Fibroblast of mammary gland (primary cell): ENCODE measurements around the gene SEMA3E.
A peak's percentile ranks its signal among the peaks of the same experiment; 100 is the strongest.

Experiments used
- DNase-seq: peaks from one replicate; pipeline ENCODE4 v3.0.0-alpha.2; 2010; ENCODE audit warnings: low read depth
- H3K4me3 ChIP-seq: 2 replicates; pipeline ENCODE4 v1.5.1; 2011; ENCODE audit warnings: low read depth, mild to moderate bottlenecking, low read length, moderate library complexity; ENCODE audit not compliant: control insufficient read depth
- CTCF ChIP-seq: conservative IDR thresholded peaks from 2 replicates; pipeline ENCODE4 v1.5.1; 2011; ENCODE audit warnings: low read depth, low read length, inconsistent platforms; ENCODE audit not compliant: control insufficient read depth, insufficient read depth

The SEMA3E gene

GRCh38 chr7:83484826-83485225 is 164.1 kb downstream of the SEMA3E start:
- DNase-seq, result no peak
- no peak overlapping the region for H3K4me3 ChIP-seq
- TF ChIP-seq CTCF, result no peak

- no peak for TF ChIP-seq CTCF
- no peak overlapping the region for H3K4me3 ChIP-seq
- DNase-seq, result no peak
Observed at GRCh38 chr7:83484266-83484665, 164.7 kb downstream of the SEMA3E start.

GRCh38 chr7:83478616-83479015 is 170.3 kb downstream of the SEMA3E start:
- no peak for DNase-seq
- no peak overlapping the region for H3K4me3 ChIP-seq
- TF ChIP-seq CTCF, result no peak

GRCh38 chr7:83476511-83477050 is 172.4 kb downstream of the SEMA3E start:
- no peak for TF ChIP-seq CTCF
- no peak overlapping the region for H3K4me3 ChIP-seq
- no peak for DNase-seq

GRCh38 chr7:83475420-83475819 is 173.5 kb downstream of the SEMA3E start:
- no peak overlapping the region for H3K4me3 ChIP-seq
- DNase-seq, result peak; percentile 4
- peak; percentile 13 for TF ChIP-seq CTCF

GRCh38 chr7:83472376-83472775 is 176.6 kb downstream of the SEMA3E start:
- no peak overlapping the region for H3K4me3 ChIP-seq
- no peak for DNase-seq
- TF ChIP-seq CTCF, result no peak

GRCh38 chr7:83469491-83469890 is 179.4 kb downstream of the SEMA3E start:
- TF ChIP-seq CTCF, result no peak
- DNase-seq, result peak; percentile 13
- H3K4me3 ChIP-seq, result no peak overlapping the region
